GM13976 (cell line): ENCODE data around the gene VAC14.

Source experiments
- DNase-seq: peaks from one replicate; pipeline ENCODE4 v3.0.0; 2012; ENCODE audit warnings: low spot score
- CTCF ChIP-seq: IDR thresholded peaks from 2 replicates; pipeline ENCODE4 v1.5.1; 2012; ENCODE audit warnings: borderline replicate concordance, mild to moderate bottlenecking; ENCODE audit not compliant: insufficient read depth; ENCODE audit errors: extremely low read depth, missing control alignments, control extremely low read depth
- in situ Hi-C: fragments of 300-500 bp; cut with MboI; formaldehyde crosslinking; loops from one replicate; pipeline ENCODE4 v1.12.0; 2022; ENCODE audit warnings: low sequenced_read_pairs, mixed read lengths, inconsistent platforms; ENCODE audit not compliant: unreplicated experiment

VAC14 gene

GRCh38 chr16:70751593-70751992 lies 49.4 kb downstream of the VAC14 start:
- no peak for TF ChIP-seq CTCF
- DNase-seq, result no peak
- in situ Hi-C loops, result no loop called here

GRCh38 chr16:70750893-70751467 lies 50.0 kb downstream of the VAC14 start:
- no peak for DNase-seq
- in situ Hi-C loops, result no loop called here
- no peak for TF ChIP-seq CTCF

- in situ Hi-C loops, result no loop called here
- no peak for TF ChIP-seq CTCF
- DNase-seq, result no peak
Measured at GRCh38 chr16:70749681-70750601, 51.0 kb downstream of the VAC14 start.

GRCh38 chr16:70749006-70749678 lies 51.8 kb downstream of the VAC14 start:
- TF ChIP-seq CTCF, result no peak
- no peak for DNase-seq
- in situ Hi-C loops, result no loop called here

GRCh38 chr16:70747703-70748631 lies 53.0 kb downstream of the VAC14 start:
- in situ Hi-C loops, result no loop called here
- no peak for DNase-seq

More at GRCh38 chr16:70747703-70748631, 53.0 kb downstream of the VAC14 start:
- TF ChIP-seq CTCF, result no peak
